ENCODE measurements around the gene TRAPPC5. TPM values are rescaled to one million over a fixed set of nuclear protein-coding genes. Genes with fewer than 3 reads are reported as not detected.

Gene TRAPPC5
- total RNA-seq, 1 experiment from 2014 or later: 124 TPM

DNA sequence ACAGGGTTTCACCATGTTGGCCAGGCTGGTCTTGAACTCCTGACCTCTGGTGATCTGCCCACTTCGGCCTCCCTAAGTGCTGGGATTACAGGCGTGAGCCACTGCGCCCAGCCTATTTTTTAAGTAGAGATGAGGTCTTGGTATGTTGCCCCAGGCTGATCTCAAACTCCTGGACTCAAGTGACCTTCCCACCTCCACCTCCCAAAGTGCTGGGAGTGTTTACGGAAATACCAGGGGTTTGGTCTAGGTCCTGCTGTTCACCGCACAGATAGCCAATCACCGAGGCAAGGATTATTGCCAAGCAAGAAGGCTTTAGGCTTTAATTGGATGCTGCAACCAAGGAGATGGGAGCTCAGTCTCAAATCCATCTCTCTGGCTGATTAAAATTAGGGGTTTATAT lies 39.7 kb downstream of the TRAPPC5 start:
- CTCF ChIA-PET: no interaction called here
- Mint-ChIP-seq H3K9me3 (peaks cover 5% of the 10 kb centered on the region), H3K4me3 (no peak overlapping the region), H3K36me3 (no peaks in the 10 kb centered on the region), H3K27ac (no peak overlapping the region), H3K27me3 (ENCODE audit: low read depth) (peaks cover 14% of the 10 kb centered on the region), H3K4me1 (no peaks in the 10 kb centered on the region)
- ATAC-seq (no peak), DNase-seq (ENCODE audit: low spot score) (no peak)
- POLR2A ChIA-PET: no interaction called here
- TF ChIP-seq RORB (CRISPR knock-in tag; IDR thresholded peaks at IDR 0.05): no peak
- TF ChIP-seq ELF4 (CRISPR knock-in tag; IDR thresholded peaks at IDR 0.05; ENCODE audit: low read depth): no peak
- TF ChIP-seq ZBTB43 (CRISPR knock-in tag; IDR thresholded peaks at IDR 0.05): no peak
- no peak for TF ChIP-seq RELA (CRISPR knock-in tag; IDR thresholded peaks at IDR 0.05; ENCODE audit: borderline replicate concordance)
- TF ChIP-seq CREM (CRISPR knock-in tag; IDR thresholded peaks at IDR 0.05): no peak
- no peak for TF ChIP-seq ATF1 (CRISPR knock-in tag; IDR thresholded peaks at IDR 0.05)
- TF ChIP-seq, protein P1, sequence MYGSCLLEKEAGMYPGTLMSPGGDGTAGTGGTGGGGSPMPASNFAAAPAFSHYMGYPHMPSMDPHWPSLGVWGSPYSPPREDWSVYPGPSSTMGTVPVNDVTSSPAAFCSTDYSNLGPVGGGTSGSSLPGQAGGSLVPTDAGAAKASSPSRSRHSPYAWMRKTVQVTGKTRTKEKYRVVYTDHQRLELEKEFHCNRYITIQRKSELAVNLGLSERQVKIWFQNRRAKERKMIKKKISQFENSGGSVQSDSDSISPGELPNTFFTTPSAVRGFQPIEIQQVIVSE (CRISPR knock-in tag; IDR thresholded peaks at IDR 0.05; ENCODE audit: borderline replicate concordance): no peak
- TF ChIP-seq ATF3 (CRISPR knock-in tag; conservative IDR thresholded peaks at IDR 0.05): no peak
- TF ChIP-seq ZNF671 (CRISPR knock-in tag; IDR thresholded peaks at IDR 0.05): no peak
- no peak for TF ChIP-seq ZNF263 (CRISPR knock-in tag; IDR thresholded peaks at IDR 0.05; ENCODE audit: low read depth)
- TF ChIP-seq NR1H2 (CRISPR knock-in tag; IDR thresholded peaks at IDR 0.05): no peak
- TF ChIP-seq ZNF416 (CRISPR knock-in tag; IDR thresholded peaks at IDR 0.05): no peak
- no peak for TF ChIP-seq SP1 (CRISPR knock-in tag; conservative IDR thresholded peaks at IDR 0.05)

- Mint-ChIP-seq H3K27me3 (ENCODE audit: low read depth) (peaks cover 16% of the 10 kb centered on the region), H3K4me3 (no peak overlapping the region), H3K4me1 (no peaks in the 10 kb centered on the region), H3K27ac (no peak overlapping the region), H3K9me3 (no peaks in the 10 kb centered on the region), H3K36me3 (no peaks in the 10 kb centered on the region)
- DNase-seq (ENCODE audit: low spot score) (no peak), ATAC-seq (no peak)
- ChIA-PET POLR2A (interaction anchor here (0.5 kb wide), 1 partner anchor 70 kb away, joined by 3 read pairs; no protein-coding TSS in a partner anchor), CTCF (interaction anchor here (0.6 to 1.9 kb wide), 4 partner anchors 17 to 280 kb away, joined by 3 to 4 read pairs (median 3); partner anchors contain the start of gene TRAPPC5)
- TF ChIP-seq, protein P2, sequence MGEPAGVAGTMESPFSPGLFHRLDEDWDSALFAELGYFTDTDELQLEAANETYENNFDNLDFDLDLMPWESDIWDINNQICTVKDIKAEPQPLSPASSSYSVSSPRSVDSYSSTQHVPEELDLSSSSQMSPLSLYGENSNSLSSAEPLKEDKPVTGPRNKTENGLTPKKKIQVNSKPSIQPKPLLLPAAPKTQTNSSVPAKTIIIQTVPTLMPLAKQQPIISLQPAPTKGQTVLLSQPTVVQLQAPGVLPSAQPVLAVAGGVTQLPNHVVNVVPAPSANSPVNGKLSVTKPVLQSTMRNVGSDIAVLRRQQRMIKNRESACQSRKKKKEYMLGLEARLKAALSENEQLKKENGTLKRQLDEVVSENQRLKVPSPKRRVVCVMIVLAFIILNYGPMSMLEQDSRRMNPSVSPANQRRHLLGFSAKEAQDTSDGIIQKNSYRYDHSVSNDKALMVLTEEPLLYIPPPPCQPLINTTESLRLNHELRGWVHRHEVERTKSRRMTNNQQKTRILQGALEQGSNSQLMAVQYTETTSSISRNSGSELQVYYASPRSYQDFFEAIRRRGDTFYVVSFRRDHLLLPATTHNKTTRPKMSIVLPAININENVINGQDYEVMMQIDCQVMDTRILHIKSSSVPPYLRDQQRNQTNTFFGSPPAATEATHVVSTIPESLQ (CRISPR knock-in tag; IDR thresholded peaks at IDR 0.05): no peak
Measured at GRCh38 chr19:7722231-7722651, 41.6 kb downstream of the TRAPPC5 start.

DNA sequence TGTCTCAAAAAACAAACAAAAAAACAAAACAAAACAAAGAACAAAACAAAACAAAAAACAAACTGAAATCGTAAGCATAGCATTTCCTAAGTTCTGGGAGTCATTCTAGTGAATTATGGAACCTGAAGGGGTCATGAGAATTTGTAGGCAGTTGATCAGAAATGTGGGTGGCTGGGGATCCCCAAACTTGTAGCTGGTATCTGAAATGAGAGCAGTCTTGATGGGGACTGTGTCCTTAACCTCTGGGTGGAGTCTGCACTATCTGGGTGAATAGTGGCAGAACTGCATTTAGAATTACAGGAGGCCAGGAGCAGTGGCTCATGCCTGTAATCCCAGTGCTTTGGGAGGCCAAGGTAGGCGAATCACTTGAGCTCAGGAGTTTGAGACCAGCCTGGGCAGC lies 45.2 kb downstream of the TRAPPC5 start:
- Mint-ChIP-seq H3K9me3 (no peaks in the 10 kb centered on the region), H3K27ac (no peak overlapping the region), H3K27me3 (ENCODE audit: low read depth) (peaks cover 46% of the 10 kb centered on the region), H3K4me1 (peaks cover 13% of the 10 kb centered on the region), H3K36me3 (no peaks in the 10 kb centered on the region), H3K4me3 (no peak overlapping the region)
- ChIA-PET CTCF (interaction anchor here (0.7 to 1.3 kb wide), 3 partner anchors 45 to 956 kb away, joined by 3 to 7 read pairs (median 6); partner anchors contain the start of gene TRAPPC5), POLR2A (no interaction called here)
- ATAC-seq: no peak
- DNase-seq (ENCODE audit: low spot score): no peak
- TF ChIP-seq TP53 (CRISPR knock-in tag; IDR thresholded peaks at IDR 0.05) (no peak), PRDM15 (CRISPR knock-in tag; IDR thresholded peaks at IDR 0.05) (no peak), ZNF219 (CRISPR knock-in tag; IDR thresholded peaks at IDR 0.05; ENCODE audit: borderline replicate concordance) (no peak), SP1 (CRISPR knock-in tag; conservative IDR thresholded peaks at IDR 0.05) (no peak), USF1 (CRISPR knock-in tag; IDR thresholded peaks at IDR 0.05) (no peak), ZNF138 (CRISPR knock-in tag; conservative IDR thresholded peaks at IDR 0.05) (no peak), EMX1 (CRISPR knock-in tag; IDR thresholded peaks at IDR 0.05) (no peak), NFYB (CRISPR knock-in tag; conservative IDR thresholded peaks at IDR 0.05; ENCODE audit: low read depth) (no peak)
- TF ChIP-seq, protein P1 (CRISPR knock-in tag; IDR thresholded peaks at IDR 0.05; ENCODE audit: borderline replicate concordance): no peak
